Measurements from ENCODE around the gene ADH1B. TPM values are rescaled to one million over a fixed set of nuclear protein-coding genes. Genes with fewer than 3 reads are reported as not detected.

ADH1B gene
- total RNA-seq, 1 experiment from 2014 or later: 1.8 TPM

- BruUV-seq (replicated peaks): no TSS peak
- no peak overlapping the region for H3K9ac ChIP-seq (ENCODE audit: low read length)
- no peak overlapping the region for H3K4me3 ChIP-seq (replicated peaks in 1 of 2; ENCODE audit: low read depth in 1 of 2, low read length in 2 of 2)
- intact Hi-C loops (cut with micrococcal nuclease): no loop called here
- DNase-seq (ENCODE audit: low read depth, low spot score) (no peak), ATAC-seq (no peak)
- no peaks in the 10 kb centered on the region for H3K9me2 ChIP-seq (ENCODE audit: insufficient read depth)
- H2AFZ ChIP-seq (ENCODE audit: low read depth, low read length, poor library complexity, severe bottlenecking): no peak overlapping the region
- POLR2A ChIA-PET: no interaction called here
- H3K79me2 ChIP-seq (ENCODE audit: insufficient read depth, low read length): no peaks in the 10 kb centered on the region
- no peaks in the 10 kb centered on the region for H3K9me3 ChIP-seq (ENCODE audit: control insufficient read depth in 1 of 2, insufficient read depth in 1 of 2, low read depth in 1 of 2, low read length in 2 of 2)
- CTCF ChIA-PET: no interaction called here
- no peaks in the 10 kb centered on the region for H3K27me3 ChIP-seq (ENCODE audit: insufficient read depth, low read length)
- no peak for TF ChIP-seq FOSL1 (IDR thresholded peaks at IDR 0.05; ENCODE audit: low read depth)
- TF ChIP-seq, protein P1, sequence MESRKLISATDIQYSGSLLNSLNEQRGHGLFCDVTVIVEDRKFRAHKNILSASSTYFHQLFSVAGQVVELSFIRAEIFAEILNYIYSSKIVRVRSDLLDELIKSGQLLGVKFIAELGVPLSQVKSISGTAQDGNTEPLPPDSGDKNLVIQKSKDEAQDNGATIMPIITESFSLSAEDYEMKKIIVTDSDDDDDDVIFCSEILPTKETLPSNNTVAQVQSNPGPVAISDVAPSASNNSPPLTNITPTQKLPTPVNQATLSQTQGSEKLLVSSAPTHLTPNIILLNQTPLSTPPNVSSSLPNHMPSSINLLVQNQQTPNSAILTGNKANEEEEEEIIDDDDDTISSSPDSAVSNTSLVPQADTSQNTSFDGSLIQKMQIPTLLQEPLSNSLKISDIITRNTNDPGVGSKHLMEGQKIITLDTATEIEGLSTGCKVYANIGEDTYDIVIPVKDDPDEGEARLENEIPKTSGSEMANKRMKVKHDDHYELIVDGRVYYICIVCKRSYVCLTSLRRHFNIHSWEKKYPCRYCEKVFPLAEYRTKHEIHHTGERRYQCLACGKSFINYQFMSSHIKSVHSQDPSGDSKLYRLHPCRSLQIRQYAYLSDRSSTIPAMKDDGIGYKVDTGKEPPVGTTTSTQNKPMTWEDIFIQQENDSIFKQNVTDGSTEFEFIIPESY (IDR thresholded peaks at IDR 0.05; ENCODE audit: extremely low read depth, insufficient replicate concordance, low read length): no peak
- no peak for TF ChIP-seq ZFX (IDR thresholded peaks at IDR 0.05)
- TF ChIP-seq TCF7L2 (IDR thresholded peaks at IDR 0.05; ENCODE audit: borderline replicate concordance, extremely low read depth, insufficient read depth, insufficient read length): no peak
- TF ChIP-seq RAD21 (IDR thresholded peaks at IDR 0.05; ENCODE audit: low read depth): no peak
- TF ChIP-seq EGR1 (IDR thresholded peaks at IDR 0.05; ENCODE audit: low read depth): no peak
- no peak for TF ChIP-seq CEBPB (IDR thresholded peaks at IDR 0.05; ENCODE audit: low read depth)
- TF ChIP-seq ELF1 (IDR thresholded peaks at IDR 0.05; ENCODE audit: borderline replicate concordance, low read depth): no peak
- TF ChIP-seq YY1 (IDR thresholded peaks at IDR 0.05; ENCODE audit: extremely low read depth, insufficient replicate concordance, low read depth, low read length): no peak
- TF ChIP-seq SP1 (IDR thresholded peaks at IDR 0.05; ENCODE audit: low read depth): no peak
- no peak for TF ChIP-seq POLR2A (IDR thresholded peaks at IDR 0.05; ENCODE audit: borderline replicate concordance, extremely low read depth, insufficient read depth, insufficient read length)
- TF ChIP-seq CTCF (IDR thresholded peaks at IDR 0.05 in 2 of 3, conservative IDR thresholded peaks at IDR 0.05 in 1 of 3; ENCODE audit: borderline replicate concordance in 1 of 3, insufficient read depth in 1 of 3, low read depth in 2 of 3, low read length in 2 of 3): no peak
- TF ChIP-seq SIN3A (IDR thresholded peaks at IDR 0.05; ENCODE audit: low read depth): no peak
- no peak overlapping the region for H3K4me2 ChIP-seq (ENCODE audit: low read length)
- no peak overlapping the region for H3K27ac ChIP-seq (ENCODE audit: low read depth, low read length)
- no peaks in the 10 kb centered on the region for H3K36me3 ChIP-seq (ENCODE audit: control insufficient read depth in 1 of 2, insufficient read depth in 2 of 2, low read length in 2 of 2)
- RAD21 ChIA-PET (ENCODE audit: low non-redundant PET in 1 of 2, low total read pairs in 2 of 2, uncharacterized antibody in 2 of 2, unreplicated experiment in 2 of 2): no interaction called here
- no peaks in the 10 kb centered on the region for H3K4me1 ChIP-seq (ENCODE audit: control insufficient read depth in 1 of 2, insufficient read depth in 2 of 2, low read length in 2 of 2)
- no peaks in the 10 kb centered on the region for H4K20me1 ChIP-seq (ENCODE audit: insufficient read depth)
Measured at GRCh38 chr4:99276417-99276816, 44.8 kb downstream of the ADH1B start.

All from HCT116 (cell line).